Putamen (tissue), 1 donor: ENCODE data around the gene PCDHGA5.
"Not testable (repeated sequence)": the region's sequence is repeated elsewhere in the genome, so short reads cannot be mapped to it uniquely, and the experiment has no call there.

Experiments used
- DNase-seq: peaks from one replicate; pipeline ENCODE4 v3.0.0-alpha.2; 2016; ENCODE audit warnings: low spot score

Gene PCDHGA5

GRCh38 chr5:141414548-141415274 lies 50.7 kb downstream of the PCDHGA5 start:
- DNase-seq: not testable (repeated sequence)

DNA sequence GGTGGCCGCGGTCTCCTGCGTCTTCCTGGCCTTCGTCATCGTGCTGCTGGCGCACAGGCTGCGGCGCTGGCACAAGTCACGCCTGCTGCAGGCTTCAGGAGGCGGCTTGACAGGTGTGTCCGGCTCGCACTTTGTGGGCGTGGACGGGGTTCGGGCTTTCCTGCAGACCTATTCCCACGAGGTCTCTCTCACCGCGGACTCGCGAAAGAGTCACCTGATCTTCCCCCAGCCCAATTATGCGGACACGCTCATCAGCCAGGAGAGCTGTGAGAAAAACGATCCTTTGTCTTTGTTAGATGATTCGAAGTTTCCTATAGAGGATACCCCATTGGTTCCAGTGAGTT lies 51.3 kb downstream of the PCDHGA5 start:
- not testable (repeated sequence) for DNase-seq
